Stomach (tissue), 4 donors: Measurements from ENCODE around the gene MAN1A1.

Experiments used
- POLR2A ChIP-seq, 4 donors: fragments of 450-650 bp; IDR thresholded peaks; one replicate each; pipeline ENCODE4 v1.6.1; 2016; ENCODE audit warnings: antibody characterized with exemption in 4 of 4, control low read depth in 2 of 4, mild to moderate bottlenecking in 1 of 4, moderate library complexity in 1 of 4
- TF ChIP-seq, protein P1 (sequence below), 7 experiments: fragments of 450-650 bp in 4 of 7; fragments of 200-600 bp in 3 of 7; sonication (generic) in 3 of 7; IDR thresholded peaks; one replicate each; pipeline ENCODE4 v1.5.1; 2016 to 2019; ENCODE audit warnings: antibody characterized with exemption in 7 of 7, control low read depth in 2 of 7, mild to moderate bottlenecking in 1 of 7

DNA sequence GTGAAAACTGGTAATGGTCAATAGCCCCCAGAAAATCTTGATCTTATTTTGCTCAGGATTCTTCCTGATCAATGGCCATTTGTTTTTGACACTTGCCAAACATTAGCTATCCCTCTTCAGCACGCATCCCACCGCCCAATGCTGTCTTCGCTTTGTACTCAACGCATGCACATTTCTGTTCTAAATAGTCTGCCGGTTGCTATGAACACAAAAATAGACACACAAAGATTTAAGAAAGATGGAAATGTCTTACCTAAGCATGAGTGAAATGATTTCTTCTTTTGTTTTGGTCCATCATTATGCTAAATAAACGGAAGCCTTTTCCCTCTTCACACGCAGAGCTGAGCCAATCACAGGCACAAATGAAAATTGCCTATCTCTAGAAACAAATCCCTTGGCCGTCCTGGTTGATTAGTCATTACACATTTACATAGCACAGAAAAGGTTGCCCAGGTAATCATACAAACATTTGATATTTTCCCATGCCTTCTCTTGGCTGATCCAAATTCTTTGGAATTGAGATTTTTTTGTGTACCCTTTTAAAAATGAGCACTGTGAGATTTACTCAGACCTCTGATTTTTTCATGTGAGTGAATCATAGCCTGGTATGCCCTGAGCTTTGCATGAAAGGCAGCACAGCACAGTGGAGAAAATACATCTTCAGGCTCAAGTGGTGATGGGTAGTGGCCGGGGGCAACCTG is 200.6 kb downstream of the MAN1A1 start:
- TF ChIP-seq, protein P1, sequence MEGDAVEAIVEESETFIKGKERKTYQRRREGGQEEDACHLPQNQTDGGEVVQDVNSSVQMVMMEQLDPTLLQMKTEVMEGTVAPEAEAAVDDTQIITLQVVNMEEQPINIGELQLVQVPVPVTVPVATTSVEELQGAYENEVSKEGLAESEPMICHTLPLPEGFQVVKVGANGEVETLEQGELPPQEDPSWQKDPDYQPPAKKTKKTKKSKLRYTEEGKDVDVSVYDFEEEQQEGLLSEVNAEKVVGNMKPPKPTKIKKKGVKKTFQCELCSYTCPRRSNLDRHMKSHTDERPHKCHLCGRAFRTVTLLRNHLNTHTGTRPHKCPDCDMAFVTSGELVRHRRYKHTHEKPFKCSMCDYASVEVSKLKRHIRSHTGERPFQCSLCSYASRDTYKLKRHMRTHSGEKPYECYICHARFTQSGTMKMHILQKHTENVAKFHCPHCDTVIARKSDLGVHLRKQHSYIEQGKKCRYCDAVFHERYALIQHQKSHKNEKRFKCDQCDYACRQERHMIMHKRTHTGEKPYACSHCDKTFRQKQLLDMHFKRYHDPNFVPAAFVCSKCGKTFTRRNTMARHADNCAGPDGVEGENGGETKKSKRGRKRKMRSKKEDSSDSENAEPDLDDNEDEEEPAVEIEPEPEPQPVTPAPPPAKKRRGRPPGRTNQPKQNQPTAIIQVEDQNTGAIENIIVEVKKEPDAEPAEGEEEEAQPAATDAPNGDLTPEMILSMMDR (IDR thresholded peaks at IDR 0.05): peak in 1 of 7 experiments; percentile 2
- no peak for TF ChIP-seq POLR2A (IDR thresholded peaks at IDR 0.05)
